Tibial artery (tissue), 4 donors: ENCODE results near the gene WARS2.

Source experiments
- DNase-seq, 2 donors: peaks; one replicate each; pipeline ENCODE4 v3.0.0-alpha.2; 2019
- H3K27ac ChIP-seq, 2 donors: fragments of 200-600 bp; sonication (generic) in 1 of 2; 1 replicate in 1 of 2; 2 replicates in 1 of 2; pipeline ENCODE4 v1.5.1; 2018 to 2019; ENCODE audit warnings: mild to moderate bottlenecking in 1 of 2
- H3K27me3 ChIP-seq, 2 donors: fragments of 200-600 bp; sonication (generic) in 1 of 2; one replicate each; pipeline versions ENCODE4 v1.5.1 to v1.6.0; 2016 to 2019
- H3K36me3 ChIP-seq, 3 donors: fragments of 200-600 bp; sonication (generic) in 2 of 3; one replicate each; pipeline ENCODE4 v1.5.1; 2016 to 2019; ENCODE audit warnings: mild to moderate bottlenecking in 2 of 3
- H3K4me1 ChIP-seq, 4 donors: fragments of 200-600 bp; sonication (generic) in 2 of 4; 1 replicate in 3 of 4; 2 replicates in 1 of 4; pipeline ENCODE4 v1.5.1; 2016 to 2019
- H3K4me3 ChIP-seq, 2 donors: fragments of 200-600 bp; sonication (generic) in 1 of 2; 1 replicate in 1 of 2; 2 replicates in 1 of 2; pipeline ENCODE4 v1.5.1; 2018 to 2019; ENCODE audit warnings: mild to moderate bottlenecking in 2 of 2
- H3K9me3 ChIP-seq, 3 donors: fragments of 200-600 bp; sonication (generic) in 1 of 3; one replicate each; pipeline ENCODE4 v1.5.1; 2016 to 2019
- CTCF ChIP-seq, 2 experiments: fragments of 200-600 bp in 1 of 2; fragments of 450-650 bp in 1 of 2; IDR thresholded peaks; one replicate each; pipeline ENCODE4 v1.5.1; 2017 to 2019; ENCODE audit warnings: antibody characterized with exemption in 2 of 2, mild to moderate bottlenecking in 1 of 2, moderate library complexity in 1 of 2
- intact Hi-C: fragments of 100-400 bp; cut with DNase I; formaldehyde crosslinking; loops from one replicate; pipeline ENCODE4 v1.15.0; 2023; ENCODE audit warnings: low total_unique reads

Gene WARS2

DNA sequence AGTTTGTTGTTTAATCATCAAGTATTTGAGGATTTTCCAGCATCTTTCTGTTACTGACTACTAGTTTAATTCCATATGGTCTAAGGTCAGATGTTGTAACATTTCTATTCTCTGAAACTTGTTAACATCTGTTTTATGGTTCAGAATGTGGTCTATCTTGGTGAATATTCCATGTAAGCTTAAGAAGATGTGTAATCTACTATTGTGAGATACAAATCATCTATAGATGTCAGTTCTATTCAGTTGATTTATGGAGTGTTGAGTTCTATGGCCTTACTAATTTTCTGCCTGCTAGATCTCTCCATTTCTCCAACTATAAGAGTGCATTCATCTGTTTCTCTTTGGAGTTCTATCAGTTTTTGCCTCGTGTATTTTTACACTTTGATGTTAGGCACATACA is 31.5 kb downstream of the WARS2 start:
- no peak for TF ChIP-seq CTCF (IDR thresholded peaks at IDR 0.05)
- no peaks in the 10 kb centered on the region for H3K27me3 ChIP-seq
- no peaks in the 10 kb centered on the region for H3K36me3 ChIP-seq
- DNase-seq: no peak
- H3K4me1 ChIP-seq: no peaks in the 10 kb centered on the region
- H3K27ac ChIP-seq: no peak overlapping the region
- H3K9me3 ChIP-seq: no peaks in the 10 kb centered on the region
- H3K4me3 ChIP-seq: no peak overlapping the region
- intact Hi-C loops: no loop called here

DNA sequence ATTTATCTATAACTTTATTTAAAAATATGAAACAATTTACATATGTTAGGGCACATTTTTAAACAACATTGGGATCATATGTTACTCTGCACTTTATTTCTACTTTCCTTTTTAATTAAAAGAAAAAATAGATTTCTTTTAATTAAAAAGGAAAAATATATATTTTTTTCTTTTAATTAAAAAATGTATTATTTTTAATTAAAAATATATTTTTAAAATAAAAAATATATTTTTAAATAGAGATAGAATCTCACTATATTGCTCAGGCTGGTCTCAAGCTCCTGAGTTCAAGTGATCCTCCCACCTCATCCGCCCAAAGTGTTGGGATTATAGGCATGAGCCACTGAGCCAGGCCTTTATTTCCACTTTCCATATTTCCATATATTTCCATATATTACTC is 36.7 kb downstream of the WARS2 start:
- no peak overlapping the region for H3K4me3 ChIP-seq
- H3K36me3 ChIP-seq: no peaks in the 10 kb centered on the region
- no peaks in the 10 kb centered on the region for H3K9me3 ChIP-seq
- no peak overlapping the region for H3K27ac ChIP-seq
- TF ChIP-seq CTCF (IDR thresholded peaks at IDR 0.05): no peak
- intact Hi-C loops: no loop called here
- H3K27me3 ChIP-seq: no peaks in the 10 kb centered on the region
- no peak for DNase-seq
- H3K4me1 ChIP-seq: peaks cover 0 to 48% (median 17%) of the 10 kb centered on the region in 4 donors

- TF ChIP-seq CTCF (IDR thresholded peaks at IDR 0.05): no peak
- Histone ChIP-seq H3K27ac (peak overlapping the region; percentile 43 to 75), H3K4me1 (peaks cover 0 to 51% (median 17%) of the 10 kb centered on the region in 4 donors), H3K9me3 (no peaks in the 10 kb centered on the region), H3K36me3 (no peaks in the 10 kb centered on the region), H3K27me3 (no peaks in the 10 kb centered on the region), H3K4me3 (peak overlapping the region in 1 of 2 donors; percentile 3)
- intact Hi-C loops: no loop called here
- DNase-seq: no peak
These were observed 38.4 kb downstream of the WARS2 start for GRCh38 chr1:119102051-119102450.

- Histone ChIP-seq H3K36me3 (no peaks in the 10 kb centered on the region), H3K4me3 (peak overlapping the region in 1 of 2 donors; percentile 3), H3K27me3 (no peaks in the 10 kb centered on the region), H3K9me3 (no peaks in the 10 kb centered on the region), H3K4me1 (peaks cover 0 to 51% (median 17%) of the 10 kb centered on the region in 4 donors), H3K27ac (peak overlapping the region; percentile 43 to 75)
- intact Hi-C loops: no loop called here
- TF ChIP-seq CTCF (IDR thresholded peaks at IDR 0.05): no peak
- peak in 1 of 2 donors; percentile 64 for DNase-seq
These were observed 38.9 kb downstream of the WARS2 start for GRCh38 chr1:119101563-119101962.

GRCh38 chr1:119099775-119100174 is 40.7 kb downstream of the WARS2 start:
- DNase-seq: no peak
- H3K27me3 ChIP-seq: no peaks in the 10 kb centered on the region
- no peak overlapping the region for H3K4me3 ChIP-seq
- H3K4me1 ChIP-seq: peaks cover 0 to 51% (median 17%) of the 10 kb centered on the region in 4 donors
- no peak for TF ChIP-seq CTCF (IDR thresholded peaks at IDR 0.05)
- no peaks in the 10 kb centered on the region for H3K36me3 ChIP-seq
- peak overlapping the region; percentile 43 to 75 for H3K27ac ChIP-seq
- H3K9me3 ChIP-seq: no peaks in the 10 kb centered on the region
- intact Hi-C loops: no loop called here

GRCh38 chr1:119097380-119097779 is 43.1 kb downstream of the WARS2 start:
- Histone ChIP-seq H3K9me3 (no peaks in the 10 kb centered on the region), H3K4me3 (no peak overlapping the region), H3K4me1 (peaks cover 0 to 38% (median 11%) of the 10 kb centered on the region in 4 donors), H3K27me3 (no peaks in the 10 kb centered on the region), H3K36me3 (no peaks in the 10 kb centered on the region), H3K27ac (no peak overlapping the region)
- DNase-seq: no peak
- no peak for TF ChIP-seq CTCF (IDR thresholded peaks at IDR 0.05)
- intact Hi-C loops: no loop called here
